ENCODE results near the gene AFG3L2. TPM values are rescaled to one million over a fixed set of nuclear protein-coding genes. Genes with fewer than 3 reads are reported as not detected.

AFG3L2 gene
- total and polyA plus RNA-seq, 2 of the 13 experiments (the other 11 are each of a cell fraction or from before 2014, with no cell fraction given), result 28.6 to 86.9 TPM

GRCh38 chr18:12288403-12288755, 88.6 kb downstream of the AFG3L2 start:
- H3K27me3 ChIP-seq (ENCODE audit: control insufficient read depth in 1 of 2, insufficient read depth in 2 of 2, low read length in 2 of 2), result peaks cover 1 to 25% of the 10 kb centered on the region in 2 experiments; a peak in 3 of 5 replicates
- no peaks in the 10 kb centered on the region for H3K79me2 ChIP-seq (ENCODE audit: insufficient read depth, low read length)
- peak overlapping the region; percentile 53 to 75 (median 58) for H3K4me3 ChIP-seq (replicated peaks in 1 of 3; ENCODE audit: insufficient read depth in 1 of 3, low read depth in 2 of 3, low read length in 3 of 3)
- TF ChIP-seq DNMT3B (CRISPR knock-in tag; conservative IDR thresholded peaks at IDR 0.05) (no peak), SIX4 (CRISPR knock-in tag; IDR thresholded peaks at IDR 0.05) (no peak), POLR2AphosphoS2 (IDR thresholded peaks at IDR 0.05; ENCODE audit: low read depth, low read length) (no peak), ZFP1 (CRISPR knock-in tag; IDR thresholded peaks at IDR 0.05) (no peak), TCF7L2 (IDR thresholded peaks at IDR 0.05; ENCODE audit: low read depth, low read length) (no peak), NCOA5 (CRISPR knock-in tag; IDR thresholded peaks at IDR 0.05) (no peak), ZNF34 (CRISPR knock-in tag; IDR thresholded peaks at IDR 0.05; ENCODE audit: borderline replicate concordance) (no peak), IRF1 (CRISPR knock-in tag; IDR thresholded peaks at IDR 0.05; ENCODE audit: low read depth) (no peak), RFX1 (IDR thresholded peaks at IDR 0.05) (no peak), ZNF354B (CRISPR knock-in tag; IDR thresholded peaks at IDR 0.05) (no peak), ARHGAP35 (CRISPR knock-in tag; IDR thresholded peaks at IDR 0.05; ENCODE audit: borderline replicate concordance) (no peak), ZNF7 (CRISPR knock-in tag; IDR thresholded peaks at IDR 0.05) (no peak), CBFB (CRISPR knock-in tag; IDR thresholded peaks at IDR 0.05) (no peak), RORA (CRISPR knock-in tag; IDR thresholded peaks at IDR 0.05) (no peak)
- H3K9me3 ChIP-seq (ENCODE audit: low read length), result no peaks in the 10 kb centered on the region
- no peak overlapping the region for H3K27ac ChIP-seq (ENCODE audit: extremely low read length, insufficient read depth, low read length)
- H3K36me3 ChIP-seq (replicated peaks in 1 of 2; ENCODE audit: control insufficient read depth in 1 of 2, insufficient read depth in 2 of 2, low read length in 2 of 2), result no peaks in the 10 kb centered on the region
- peak overlapping the region; percentile 61 for H2AFZ ChIP-seq (ENCODE audit: low read length)
- 0 out of 2 replicates have a peak overlapping the region, but pooled peaks have one; percentile 17 for H3K9ac ChIP-seq (ENCODE audit: insufficient read depth, low read depth, low read length)
- DNase-seq (ENCODE audit: low spot score), result no peak
- intact Hi-C loops (cut with micrococcal nuclease; ENCODE audit: unreplicated experiment), result no loop called here
- H3K4me2 ChIP-seq (ENCODE audit: low read depth, low read length), result peak overlapping the region; percentile 82
- WGBS (ENCODE audit: low lambda C conversion rate), result 5% methylated on average over 10 of the region's 10 CpGs
- in situ Hi-C loops (cut with HindIII; ENCODE audit: extremely low pct_ligation_motif_present, low pct_unique_long_range_greater_than_20kb), result no loop called here
- no peak for FAIRE-seq
- peak; percentile 19 for ATAC-seq
- no TSS peak for BruUV-seq (replicated peaks)
- ChIA-PET POLR2A (interaction anchor here (2.8 kb wide), 1 partner anchor 10 kb away, joined by 12 read pairs; no protein-coding TSS in a partner anchor), CTCF (ENCODE audit: low intra/inter-chr PET ratio, low total read pairs) (no interaction called here)
- no peaks in the 10 kb centered on the region for H4K20me1 ChIP-seq (ENCODE audit: insufficient read depth, low read length)
- peaks cover 33% of the 10 kb centered on the region for H3K4me1 ChIP-seq (ENCODE audit: insufficient read depth, low read length)

Data from HepG2 (cell line).